G401 (cell line): Measurements from ENCODE around the gene SCAPER. TPM values are rescaled to one million over a fixed set of nuclear protein-coding genes. Genes with fewer than 3 reads are reported as not detected.
"Not testable (repeated sequence)": the region's sequence is repeated elsewhere in the genome, so short reads cannot be mapped to it uniquely, and the experiment has no call there.

Source experiments
- DNase-seq: peaks from one replicate; pipeline ENCODE4 v3.0.0-alpha.2; 2015; ENCODE audit warnings: low spot score
- in situ Hi-C: cut with HindIII; loops from 2 replicates; pipeline ENCODE4 v1.10.0; 2016; ENCODE audit warnings: low sequenced_read_pairs, mixed read lengths
- total RNA-seq: library from RNA; depleted of rRNA; stranded (reverse); fragments of >200 nt; shearing (Covaris generic); gene quantifications from 2 replicates; pipeline ENCODE4 v1.2.3, GENCODE V29; 2014

SCAPER gene
- total RNA-seq, 1 experiment from 2014 or later, result 4.6 TPM

GRCh38 chr15:76704032-76704431, 201.1 kb downstream of the SCAPER start:
- in situ Hi-C loops, DNase-seq: not testable (repeated sequence)

DNA sequence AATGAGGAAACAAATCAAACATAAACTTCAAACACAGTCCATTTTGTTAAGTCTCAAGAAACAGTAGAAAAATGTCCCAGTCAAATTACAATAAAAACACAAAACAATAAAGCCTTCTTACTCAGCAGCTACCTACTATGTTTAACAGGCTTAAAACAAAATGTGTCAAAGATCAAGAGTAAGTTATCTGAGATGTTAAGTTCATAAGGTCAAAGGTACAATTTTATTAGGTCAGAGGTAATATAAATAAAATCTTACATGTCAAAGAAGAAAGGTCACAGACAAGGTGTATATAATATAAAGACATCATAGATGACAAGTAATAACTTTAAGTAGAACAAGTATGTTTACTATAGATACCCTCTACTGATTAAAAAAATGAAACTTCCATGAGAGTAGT, 208.3 kb downstream of the SCAPER start:
- in situ Hi-C loops, result no loop called here
- DNase-seq, result no peak

- in situ Hi-C loops, DNase-seq: not testable (repeated sequence)
These were observed 212.6 kb downstream of the SCAPER start for GRCh38 chr15:76692546-76692945.

GRCh38 chr15:76687592-76687991, 217.5 kb downstream of the SCAPER start:
- in situ Hi-C loops, DNase-seq: not testable (repeated sequence)

DNA sequence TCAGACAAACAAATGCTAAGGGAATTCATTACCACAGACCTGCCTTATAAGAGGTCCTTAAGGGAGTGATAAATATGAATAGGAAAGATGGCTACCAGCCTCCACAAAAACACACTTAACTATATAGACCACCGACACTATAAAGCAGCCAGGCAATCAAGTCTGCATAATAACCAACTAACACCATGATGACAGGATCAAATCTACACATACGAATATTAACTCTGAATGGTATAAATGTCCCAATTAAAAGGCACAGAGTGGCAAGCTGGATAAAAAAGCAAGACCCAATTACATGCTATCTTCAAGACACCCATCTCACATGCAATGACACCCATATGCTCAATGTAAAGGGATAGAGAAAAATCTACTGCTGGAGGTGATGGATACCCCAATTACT, 221.1 kb downstream of the SCAPER start:
- in situ Hi-C loops, result no loop called here
- no peak for DNase-seq

- DNase-seq, result no peak
- in situ Hi-C loops, result no loop called here
These were observed 222.3 kb downstream of the SCAPER start for GRCh38 chr15:76682833-76683232.

DNA sequence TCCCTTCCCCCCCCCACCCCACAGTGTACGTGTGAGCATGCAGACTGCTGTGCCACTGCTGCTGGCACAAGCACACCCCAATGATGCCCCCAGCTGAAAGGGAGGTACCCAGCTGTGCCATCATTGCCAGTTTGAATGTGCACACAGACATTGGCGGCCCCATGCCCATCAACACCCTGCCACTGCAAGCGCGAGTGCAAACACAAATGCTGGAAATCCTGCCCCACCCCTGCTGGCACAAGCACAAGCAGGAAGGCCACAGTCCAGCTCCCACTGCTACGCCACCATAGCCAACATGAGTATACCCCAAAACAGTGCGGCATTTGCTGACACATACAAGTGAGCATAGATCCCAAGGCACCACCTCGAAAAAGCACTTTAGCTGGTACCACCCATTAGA, 222.9 kb downstream of the SCAPER start:
- in situ Hi-C loops, result no loop called here
- no peak for DNase-seq

GRCh38 chr15:76678766-76679165, 226.4 kb downstream of the SCAPER start:
- in situ Hi-C loops, result no loop called here

GRCh38 chr15:76674883-76675282, 230.3 kb downstream of the SCAPER start:
- in situ Hi-C loops, result no loop called here
- no peak for DNase-seq

More at GRCh38 chr15:76678766-76679165, 226.4 kb downstream of the SCAPER start:
- no peak for DNase-seq

GRCh38 chr15:76669521-76670207, 235.5 kb downstream of the SCAPER start:
- DNase-seq, result no peak
- in situ Hi-C loops, result no loop called here

GRCh38 chr15:76668900-76669299, 236.2 kb downstream of the SCAPER start:
- in situ Hi-C loops, result no loop called here

DNA sequence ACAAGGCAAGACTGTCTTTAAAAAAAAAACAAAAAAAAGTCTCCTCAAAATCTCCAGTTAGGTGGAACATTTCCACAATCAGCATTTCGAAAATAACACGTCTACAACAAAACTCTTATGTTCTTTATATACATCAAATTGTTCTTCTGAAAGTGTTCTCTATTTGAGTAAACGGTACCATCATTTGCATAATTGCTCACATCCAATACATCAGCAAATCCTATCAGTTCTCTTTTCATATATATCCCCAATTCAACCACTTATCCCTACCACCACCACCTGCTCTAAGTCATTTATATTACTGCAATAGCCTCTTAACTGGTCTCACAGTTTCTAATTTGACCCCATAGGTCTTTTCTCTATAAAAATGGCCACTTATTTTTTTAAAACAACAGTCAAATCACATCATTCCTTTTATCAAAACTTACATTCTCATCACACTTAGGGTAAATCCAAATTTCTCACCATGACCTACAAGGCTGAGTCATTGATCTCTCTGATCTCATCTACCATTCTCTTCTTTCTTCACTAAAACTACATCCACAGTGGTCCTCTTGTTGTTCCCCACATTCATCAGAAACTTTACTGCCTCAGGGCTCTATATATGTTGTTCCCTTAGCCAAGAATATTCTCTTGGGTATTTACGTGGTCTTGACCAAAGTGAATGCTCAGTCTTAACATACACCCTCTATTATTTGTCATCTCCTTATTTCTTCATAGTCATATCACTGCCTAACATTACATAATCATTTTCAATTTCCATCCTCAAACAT, 237.0 kb downstream of the SCAPER start:
- in situ Hi-C loops, result no loop called here
- no peak for DNase-seq

More at GRCh38 chr15:76668900-76669299, 236.2 kb downstream of the SCAPER start:
- DNase-seq, result no peak

DNA sequence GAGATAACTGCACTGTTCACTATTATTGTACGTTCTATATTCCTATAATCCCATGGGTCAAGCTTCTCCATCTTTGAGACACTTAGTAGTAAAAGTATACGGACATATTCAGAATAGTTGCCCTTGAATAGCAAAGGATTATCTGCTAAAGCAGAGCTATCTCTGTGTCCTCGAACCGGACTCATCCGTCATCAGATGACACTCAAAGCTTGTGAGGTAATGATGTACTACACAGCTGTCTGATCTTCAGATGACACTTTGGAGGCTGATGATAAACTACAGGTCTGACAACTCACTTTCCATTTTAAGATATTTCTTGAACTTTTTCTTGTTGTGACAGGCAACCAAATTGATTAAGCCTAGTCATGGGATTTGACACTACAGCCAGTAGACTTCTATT, 240.2 kb downstream of the SCAPER start:
- DNase-seq, result no peak
- in situ Hi-C loops, result no loop called here

- in situ Hi-C loops, result no loop called here
- no peak for DNase-seq
These were observed 240.7 kb downstream of the SCAPER start for GRCh38 chr15:76664411-76664810.

DNA sequence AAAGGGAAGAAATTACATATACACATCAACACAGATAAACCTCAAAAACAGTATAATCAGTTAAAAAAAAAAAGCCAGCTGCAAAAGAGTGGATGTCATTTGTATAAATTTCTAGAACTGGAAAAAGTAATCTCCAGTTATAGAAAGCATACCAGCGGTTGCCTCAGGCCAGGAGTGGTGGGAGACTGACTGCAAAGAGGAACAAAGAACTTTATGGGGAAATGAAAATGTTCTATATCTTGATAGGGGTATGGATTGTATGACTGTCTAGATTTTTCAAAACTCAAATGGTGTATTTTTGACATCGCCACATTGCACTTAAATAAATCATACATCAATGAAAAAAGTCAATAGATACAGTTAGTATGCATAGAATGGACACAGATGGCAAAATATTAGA, 241.6 kb downstream of the SCAPER start:
- in situ Hi-C loops, result no loop called here
- no peak for DNase-seq

DNA sequence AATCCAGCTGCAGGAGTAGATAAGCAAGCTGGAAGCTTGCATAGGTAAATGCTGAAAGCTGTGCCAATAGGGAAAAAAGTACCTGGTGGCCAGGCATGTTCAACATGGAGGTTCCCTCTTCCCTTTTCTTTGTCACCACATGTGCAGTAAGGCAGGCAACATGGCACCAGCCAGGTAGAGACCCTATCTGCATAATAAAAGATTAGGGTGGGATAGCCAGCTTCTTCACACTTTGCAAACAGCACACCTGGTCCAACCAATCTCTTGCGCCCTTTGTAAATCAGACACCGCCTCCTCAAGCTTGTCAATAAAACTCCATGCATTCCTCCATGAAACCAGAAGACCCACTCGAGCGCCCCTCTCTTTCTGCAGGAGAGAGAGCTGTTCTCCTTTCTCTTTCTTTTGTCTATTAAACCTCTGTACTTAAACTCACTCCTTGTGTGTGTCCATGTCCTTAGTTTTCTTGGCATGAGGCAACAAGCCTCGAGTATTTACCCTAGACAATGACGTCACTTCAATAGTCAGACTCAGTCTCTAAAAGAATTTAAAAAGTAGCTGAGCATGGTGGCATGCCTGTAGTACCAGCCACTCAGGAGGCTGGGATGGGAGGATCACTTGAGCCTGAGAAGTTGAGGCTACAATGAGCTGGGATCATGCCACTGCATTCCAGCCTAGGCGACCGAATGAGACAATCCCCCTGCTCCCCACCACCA, 256.3 kb downstream of the SCAPER start:
- DNase-seq, result no peak
- in situ Hi-C loops, result no loop called here

DNA sequence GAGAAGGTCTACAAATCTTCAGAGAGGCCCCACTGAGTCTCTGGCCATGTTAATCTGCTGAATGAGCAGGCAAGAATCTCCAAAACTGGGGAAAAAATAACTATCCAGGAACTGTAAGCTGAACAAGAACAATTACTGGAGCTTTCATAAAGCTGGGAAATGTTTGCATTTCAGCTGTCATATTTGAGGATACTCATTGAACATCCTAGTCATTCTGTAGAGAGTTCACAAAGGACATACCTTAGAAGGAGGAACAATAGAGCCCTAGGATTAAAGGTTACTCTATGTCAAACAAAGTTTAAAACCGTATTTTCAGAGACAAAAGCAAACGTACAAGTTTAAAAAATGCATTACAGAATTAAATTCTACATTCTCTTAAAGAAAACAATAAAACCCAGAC, 257.5 kb downstream of the SCAPER start:
- DNase-seq, result no peak

DNA sequence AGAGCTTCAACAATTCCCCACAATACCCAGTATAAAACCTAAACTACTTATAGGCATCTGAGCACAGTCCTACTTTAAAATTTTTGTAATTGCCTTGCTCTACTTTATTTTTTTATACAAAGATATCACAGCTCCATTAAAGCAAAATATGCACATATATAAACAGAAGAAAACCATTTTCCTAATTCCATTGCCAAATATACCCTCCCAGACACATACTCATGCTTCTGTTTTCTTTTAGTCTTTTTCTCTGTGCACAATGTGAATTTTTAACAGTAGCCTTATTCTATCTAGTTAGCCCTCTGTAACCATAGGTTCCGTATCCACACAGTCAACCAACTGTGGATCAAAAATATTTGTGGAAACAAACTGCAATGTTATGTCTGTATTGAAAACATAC, 260.5 kb downstream of the SCAPER start:
- DNase-seq, result no peak
- in situ Hi-C loops, result no loop called here

More for the DNA sequence above, 257.5 kb downstream of the SCAPER start:
- in situ Hi-C loops, result no loop called here

- no peak for DNase-seq
- in situ Hi-C loops, result no loop called here
These were observed 262.5 kb downstream of the SCAPER start for GRCh38 chr15:76642671-76643070.

- in situ Hi-C loops, result no loop called here
These were observed 268.0 kb downstream of the SCAPER start for GRCh38 chr15:76637166-76637565.

More at GRCh38 chr15:76637166-76637565, 268.0 kb downstream of the SCAPER start:
- no peak for DNase-seq
